DOHH2 (cell line): Measurements from ENCODE around the gene FHOD3.

Experiments used
- H3F3A ChIP-seq: fragments of 200-600 bp; sonication (generic), shearing (Covaris generic); 2 replicates; pipeline ENCODE4 v1.6.0; 2016; ENCODE audit warnings: antibody characterized with exemption, mild to moderate bottlenecking; ENCODE audit not compliant: control insufficient read depth, insufficient read depth
- H3K27ac ChIP-seq: fragments of 200-600 bp; sonication (generic); 2 replicates; pipeline ENCODE4 v1.5.1; 2014; ENCODE audit warnings: low read depth, mild to moderate bottlenecking, low read length, moderate library complexity
- H3K27me3 ChIP-seq: fragments of 200-600 bp; sonication (generic); 2 replicates; pipeline ENCODE4 v1.6.1; 2014; ENCODE audit warnings: mild to moderate bottlenecking, low read length, mixed read lengths; ENCODE audit not compliant: control insufficient read depth
- H3K36me3 ChIP-seq: fragments of 200-600 bp; sonication (generic); 2 replicates; pipeline ENCODE4 v1.6.1; 2014; ENCODE audit warnings: mild to moderate bottlenecking, low read length, moderate library complexity, mixed read lengths; ENCODE audit not compliant: control insufficient read depth
- H3K4me1 ChIP-seq: fragments of 200-600 bp; sonication (generic); 2 replicates; pipeline ENCODE4 v1.6.1; 2014; ENCODE audit warnings: mild to moderate bottlenecking, low read length, mixed read lengths; ENCODE audit not compliant: control insufficient read depth
- H3K4me2 ChIP-seq: fragments of 200-600 bp; sonication (generic); 2 replicates; pipeline ENCODE4 v1.6.0; 2014; ENCODE audit warnings: mild to moderate bottlenecking, low read length, moderate library complexity
- H3K4me3 ChIP-seq: fragments of 200-600 bp; sonication (generic); 2 replicates; pipeline ENCODE4 v1.5.1; 2014; ENCODE audit warnings: mild to moderate bottlenecking, low read length, mixed read lengths
- H3K79me2 ChIP-seq: fragments of 200-600 bp; sonication (generic); 2 replicates; pipeline ENCODE4 v1.6.1; 2014; ENCODE audit warnings: mild to moderate bottlenecking, low read length, mixed read lengths; ENCODE audit not compliant: control insufficient read depth
- H3K9me2 ChIP-seq: fragments of 200-600 bp; sonication (generic); replicated peaks from 2 replicates; pipeline ENCODE4 v1.6.1; 2014; ENCODE audit warnings: mild to moderate bottlenecking, low read length, mixed read lengths; ENCODE audit not compliant: control insufficient read depth
- H3K9me3 ChIP-seq: fragments of 200-600 bp; sonication (generic); 2 replicates; pipeline ENCODE4 v1.6.1; 2014; ENCODE audit warnings: antibody characterized with exemption, low read length, mixed read lengths; ENCODE audit not compliant: control insufficient read depth, insufficient read depth
- H4K20me1 ChIP-seq: fragments of 200-600 bp; sonication (generic); 2 replicates; pipeline ENCODE4 v1.6.0; 2014; ENCODE audit warnings: low read depth, mild to moderate bottlenecking, antibody characterized with exemption, low read length, moderate library complexity; ENCODE audit not compliant: control insufficient read depth, insufficient read depth
- CTCF ChIP-seq: fragments of 200-600 bp; sonication (generic); IDR thresholded peaks from one replicate; pipeline ENCODE4 v1.5.1; 2014; ENCODE audit warnings: antibody characterized with exemption, mild to moderate bottlenecking, low read depth, low read length; ENCODE audit not compliant: poor library complexity, severe bottlenecking
- EZH2phosphoT487 ChIP-seq: fragments of 200-600 bp; sonication (generic); IDR thresholded peaks from 2 replicates; pipeline ENCODE4 v1.6.1; 2017; ENCODE audit warnings: borderline replicate concordance, mild to moderate bottlenecking, antibody characterized with exemption, low read length, moderate library complexity, mixed read lengths

Gene FHOD3

GRCh38 chr18:36405611-36406010, 108.1 kb downstream of the FHOD3 start:
- no peaks in the 10 kb centered on the region for H3K9me3 ChIP-seq
- H3K4me3 ChIP-seq = no peak overlapping the region
- no peaks in the 10 kb centered on the region for H3K27me3 ChIP-seq
- no peaks in the 10 kb centered on the region for H3K4me1 ChIP-seq
- H3K36me3 ChIP-seq = no peaks in the 10 kb centered on the region
- no peaks in the 10 kb centered on the region for H3K9me2 ChIP-seq
- no peak overlapping the region for H3K27ac ChIP-seq
- H4K20me1 ChIP-seq = no peaks in the 10 kb centered on the region
- no peaks in the 10 kb centered on the region for H3F3A ChIP-seq
- no peak overlapping the region for H3K4me2 ChIP-seq
- H3K79me2 ChIP-seq = no peaks in the 10 kb centered on the region
- TF ChIP-seq CTCF = no peak
- no peak for TF ChIP-seq EZH2phosphoT487

GRCh38 chr18:36406805-36407204, 109.3 kb downstream of the FHOD3 start:
- Histone ChIP-seq H3K9me3 (no peaks in the 10 kb centered on the region), H4K20me1 (no peaks in the 10 kb centered on the region), H3K36me3 (no peaks in the 10 kb centered on the region), H3K79me2 (no peaks in the 10 kb centered on the region), H3K27me3 (no peaks in the 10 kb centered on the region), H3K4me3 (no peak overlapping the region), H3K9me2 (no peaks in the 10 kb centered on the region), H3F3A (no peaks in the 10 kb centered on the region), H3K4me2 (no peak overlapping the region), H3K4me1 (no peaks in the 10 kb centered on the region), H3K27ac (no peak overlapping the region)
- no peak for TF ChIP-seq EZH2phosphoT487
- no peak for TF ChIP-seq CTCF

- Histone ChIP-seq H3K36me3 (no peaks in the 10 kb centered on the region), H3K9me3 (no peaks in the 10 kb centered on the region), H3K79me2 (no peaks in the 10 kb centered on the region), H3K4me2 (no peak overlapping the region), H3K4me3 (no peak overlapping the region), H3K27ac (no peak overlapping the region), H3K4me1 (no peaks in the 10 kb centered on the region), H3F3A (no peaks in the 10 kb centered on the region), H3K9me2 (no peaks in the 10 kb centered on the region), H4K20me1 (no peaks in the 10 kb centered on the region), H3K27me3 (no peaks in the 10 kb centered on the region)
- TF ChIP-seq EZH2phosphoT487 (no peak), CTCF (no peak)
Measured at GRCh38 chr18:36408606-36409005, 111.1 kb downstream of the FHOD3 start.

GRCh38 chr18:36409779-36410178, 112.3 kb downstream of the FHOD3 start:
- Histone ChIP-seq H3K27ac (no peak overlapping the region), H3F3A (no peaks in the 10 kb centered on the region), H3K79me2 (no peaks in the 10 kb centered on the region), H3K4me1 (no peaks in the 10 kb centered on the region), H3K27me3 (no peaks in the 10 kb centered on the region), H3K9me2 (no peaks in the 10 kb centered on the region), H4K20me1 (no peaks in the 10 kb centered on the region), H3K9me3 (no peaks in the 10 kb centered on the region), H3K4me3 (no peak overlapping the region), H3K36me3 (no peaks in the 10 kb centered on the region), H3K4me2 (no peak overlapping the region)
- no peak for TF ChIP-seq CTCF
- no peak for TF ChIP-seq EZH2phosphoT487
